ENCODE measurements around the gene DMD. TPM values are rescaled to one million over a fixed set of nuclear protein-coding genes. Genes with fewer than 3 reads are reported as not detected.

DMD gene
- total and polyA plus RNA-seq, 2 of the 13 experiments (the other 11 are each of a cell fraction or from before 2014, with no cell fraction given) = 17.6 to 25.9 TPM

- ChIA-PET CTCF (ENCODE audit: low intra/inter-chr PET ratio, low total read pairs) (no interaction called here), POLR2A (no interaction called here)
- Histone ChIP-seq H3K27me3 (ENCODE audit: control insufficient read depth in 1 of 2, insufficient read depth in 2 of 2, low read length in 2 of 2) (no peaks in the 10 kb centered on the region), H3K4me3 (replicated peaks in 1 of 3; ENCODE audit: insufficient read depth in 1 of 3, low read depth in 2 of 3, low read length in 3 of 3) (no peak overlapping the region), H3K4me2 (ENCODE audit: low read depth, low read length) (no peak overlapping the region), H3K79me2 (ENCODE audit: insufficient read depth, low read length) (no peaks in the 10 kb centered on the region), H3K9me3 (ENCODE audit: low read length) (no peaks in the 10 kb centered on the region), H4K20me1 (ENCODE audit: insufficient read depth, low read length) (no peaks in the 10 kb centered on the region), H3K9ac (ENCODE audit: insufficient read depth, low read depth, low read length) (no peak overlapping the region), H3K27ac (ENCODE audit: extremely low read length, insufficient read depth, low read length) (no peak overlapping the region), H2AFZ (ENCODE audit: low read length) (no peak overlapping the region), H3K36me3 (replicated peaks in 1 of 2; ENCODE audit: control insufficient read depth in 1 of 2, insufficient read depth in 2 of 2, low read length in 2 of 2) (no peaks in the 10 kb centered on the region), H3K4me1 (ENCODE audit: insufficient read depth, low read length) (no peaks in the 10 kb centered on the region)
- no TSS peak for BruUV-seq (replicated peaks)
- intact Hi-C loops (cut with micrococcal nuclease; ENCODE audit: unreplicated experiment) (no loop called here), in situ Hi-C loops (cut with HindIII; ENCODE audit: extremely low pct_ligation_motif_present, low pct_unique_long_range_greater_than_20kb) (no loop called here)
- DNase-seq (ENCODE audit: low spot score) = no peak
- no peak for ATAC-seq
- FAIRE-seq = no peak
- 50% methylated on average over 2 of the region's 2 CpGs for WGBS (ENCODE audit: low lambda C conversion rate)
- no peak for TF ChIP-seq JDP2 (CRISPR knock-in tag; IDR thresholded peaks at IDR 0.05; ENCODE audit: borderline replicate concordance)
- TF ChIP-seq TOPORS (CRISPR knock-in tag; IDR thresholded peaks at IDR 0.05) = no peak
- TF ChIP-seq, protein P1, sequence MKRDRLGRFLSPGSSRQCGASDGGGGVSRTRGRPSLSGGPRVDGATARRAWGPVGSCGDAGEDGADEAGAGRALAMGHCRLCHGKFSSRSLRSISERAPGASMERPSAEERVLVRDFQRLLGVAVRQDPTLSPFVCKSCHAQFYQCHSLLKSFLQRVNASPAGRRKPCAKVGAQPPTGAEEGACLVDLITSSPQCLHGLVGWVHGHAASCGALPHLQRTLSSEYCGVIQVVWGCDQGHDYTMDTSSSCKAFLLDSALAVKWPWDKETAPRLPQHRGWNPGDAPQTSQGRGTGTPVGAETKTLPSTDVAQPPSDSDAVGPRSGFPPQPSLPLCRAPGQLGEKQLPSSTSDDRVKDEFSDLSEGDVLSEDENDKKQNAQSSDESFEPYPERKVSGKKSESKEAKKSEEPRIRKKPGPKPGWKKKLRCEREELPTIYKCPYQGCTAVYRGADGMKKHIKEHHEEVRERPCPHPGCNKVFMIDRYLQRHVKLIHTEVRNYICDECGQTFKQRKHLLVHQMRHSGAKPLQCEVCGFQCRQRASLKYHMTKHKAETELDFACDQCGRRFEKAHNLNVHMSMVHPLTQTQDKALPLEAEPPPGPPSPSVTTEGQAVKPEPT (CRISPR knock-in tag; IDR thresholded peaks at IDR 0.05; ENCODE audit: low read depth) = no peak
- TF ChIP-seq FOXK1 (CRISPR knock-in tag; IDR thresholded peaks at IDR 0.05; ENCODE audit: borderline replicate concordance, low read depth) = no peak
- TF ChIP-seq, protein P2, sequence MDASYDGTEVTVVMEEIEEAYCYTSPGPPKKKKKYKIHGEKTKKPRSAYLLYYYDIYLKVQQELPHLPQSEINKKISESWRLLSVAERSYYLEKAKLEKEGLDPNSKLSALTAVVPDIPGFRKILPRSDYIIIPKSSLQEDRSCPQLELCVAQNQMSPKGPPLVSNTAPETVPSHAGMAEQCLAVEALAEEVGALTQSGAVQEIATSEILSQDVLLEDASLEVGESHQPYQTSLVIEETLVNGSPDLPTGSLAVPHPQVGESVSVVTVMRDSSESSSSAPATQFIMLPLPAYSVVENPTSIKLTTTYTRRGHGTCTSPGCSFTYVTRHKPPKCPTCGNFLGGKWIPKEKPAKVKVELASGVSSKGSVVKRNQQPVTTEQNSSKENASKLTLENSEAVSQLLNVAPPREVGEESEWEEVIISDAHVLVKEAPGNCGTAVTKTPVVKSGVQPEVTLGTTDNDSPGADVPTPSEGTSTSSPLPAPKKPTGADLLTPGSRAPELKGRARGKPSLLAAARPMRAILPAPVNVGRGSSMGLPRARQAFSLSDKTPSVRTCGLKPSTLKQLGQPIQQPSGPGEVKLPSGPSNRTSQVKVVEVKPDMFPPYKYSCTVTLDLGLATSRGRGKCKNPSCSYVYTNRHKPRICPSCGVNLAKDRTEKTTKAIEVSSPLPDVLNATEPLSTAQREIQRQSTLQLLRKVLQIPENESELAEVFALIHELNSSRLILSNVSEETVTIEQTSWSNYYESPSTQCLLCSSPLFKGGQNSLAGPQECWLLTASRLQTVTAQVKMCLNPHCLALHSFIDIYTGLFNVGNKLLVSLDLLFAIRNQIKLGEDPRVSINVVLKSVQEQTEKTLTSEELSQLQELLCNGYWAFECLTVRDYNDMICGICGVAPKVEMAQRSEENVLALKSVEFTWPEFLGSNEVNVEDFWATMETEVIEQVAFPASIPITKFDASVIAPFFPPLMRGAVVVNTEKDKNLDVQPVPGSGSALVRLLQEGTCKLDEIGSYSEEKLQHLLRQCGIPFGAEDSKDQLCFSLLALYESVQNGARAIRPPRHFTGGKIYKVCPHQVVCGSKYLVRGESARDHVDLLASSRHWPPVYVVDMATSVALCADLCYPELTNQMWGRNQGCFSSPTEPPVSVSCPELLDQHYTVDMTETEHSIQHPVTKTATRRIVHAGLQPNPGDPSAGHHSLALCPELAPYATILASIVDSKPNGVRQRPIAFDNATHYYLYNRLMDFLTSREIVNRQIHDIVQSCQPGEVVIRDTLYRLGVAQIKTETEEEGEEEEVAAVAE (CRISPR knock-in tag; IDR thresholded peaks at IDR 0.05; ENCODE audit: borderline replicate concordance) = no peak
- TF ChIP-seq CHCHD3 (CRISPR knock-in tag; IDR thresholded peaks at IDR 0.05) = no peak
- TF ChIP-seq ZNF484 (CRISPR knock-in tag; IDR thresholded peaks at IDR 0.05; ENCODE audit: borderline replicate concordance, low read depth) = no peak
- no peak for TF ChIP-seq U2AF2 (IDR thresholded peaks at IDR 0.05; ENCODE audit: low read depth, low read length)
- TF ChIP-seq, protein P3, sequence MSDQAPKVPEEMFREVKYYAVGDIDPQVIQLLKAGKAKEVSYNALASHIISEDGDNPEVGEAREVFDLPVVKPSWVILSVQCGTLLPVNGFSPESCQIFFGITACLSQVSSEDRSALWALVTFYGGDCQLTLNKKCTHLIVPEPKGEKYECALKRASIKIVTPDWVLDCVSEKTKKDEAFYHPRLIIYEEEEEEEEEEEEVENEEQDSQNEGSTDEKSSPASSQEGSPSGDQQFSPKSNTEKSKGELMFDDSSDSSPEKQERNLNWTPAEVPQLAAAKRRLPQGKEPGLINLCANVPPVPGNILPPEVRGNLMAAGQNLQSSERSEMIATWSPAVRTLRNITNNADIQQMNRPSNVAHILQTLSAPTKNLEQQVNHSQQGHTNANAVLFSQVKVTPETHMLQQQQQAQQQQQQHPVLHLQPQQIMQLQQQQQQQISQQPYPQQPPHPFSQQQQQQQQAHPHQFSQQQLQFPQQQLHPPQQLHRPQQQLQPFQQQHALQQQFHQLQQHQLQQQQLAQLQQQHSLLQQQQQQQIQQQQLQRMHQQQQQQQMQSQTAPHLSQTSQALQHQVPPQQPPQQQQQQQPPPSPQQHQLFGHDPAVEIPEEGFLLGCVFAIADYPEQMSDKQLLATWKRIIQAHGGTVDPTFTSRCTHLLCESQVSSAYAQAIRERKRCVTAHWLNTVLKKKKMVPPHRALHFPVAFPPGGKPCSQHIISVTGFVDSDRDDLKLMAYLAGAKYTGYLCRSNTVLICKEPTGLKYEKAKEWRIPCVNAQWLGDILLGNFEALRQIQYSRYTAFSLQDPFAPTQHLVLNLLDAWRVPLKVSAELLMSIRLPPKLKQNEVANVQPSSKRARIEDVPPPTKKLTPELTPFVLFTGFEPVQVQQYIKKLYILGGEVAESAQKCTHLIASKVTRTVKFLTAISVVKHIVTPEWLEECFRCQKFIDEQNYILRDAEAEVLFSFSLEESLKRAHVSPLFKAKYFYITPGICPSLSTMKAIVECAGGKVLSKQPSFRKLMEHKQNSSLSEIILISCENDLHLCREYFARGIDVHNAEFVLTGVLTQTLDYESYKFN (CRISPR knock-in tag; conservative IDR thresholded peaks at IDR 0.05) = no peak
- TF ChIP-seq ZNF773 (CRISPR knock-in tag; IDR thresholded peaks at IDR 0.05; ENCODE audit: borderline replicate concordance) = no peak
- no peak for TF ChIP-seq ZNF350 (CRISPR knock-in tag; IDR thresholded peaks at IDR 0.05; ENCODE audit: borderline replicate concordance, low read depth)
- no peak for TF ChIP-seq CENPT (CRISPR knock-in tag; IDR thresholded peaks at IDR 0.05; ENCODE audit: low read depth)
- no peak for TF ChIP-seq ATM (IDR thresholded peaks at IDR 0.05; ENCODE audit: borderline replicate concordance)
- no peak for TF ChIP-seq ZBTB42 (CRISPR knock-in tag; IDR thresholded peaks at IDR 0.05)
Observed at GRCh38 chrX:31114858-31115257, 2096.5 kb downstream of the DMD start.

Measured in HepG2 (cell line).